ENCODE measurements around the gene SP4.

Gene SP4

GRCh38 chr7:21548491-21548890 is 120.6 kb downstream of the SP4 start:
- peaks cover 7% of the 10 kb centered on the region for H3K27me3 ChIP-seq (replicated peaks)
- in situ Hi-C loops (cut with HindIII; ENCODE audit: low pct_ligation_motif_present, low sequenced_read_pairs) = no loop called here
- H3K4me3 ChIP-seq (ENCODE audit: low read depth, low read length) = no peak overlapping the region
- H3K27ac ChIP-seq = no peak overlapping the region
- TF ChIP-seq CTCF (IDR thresholded peaks at IDR 0.05; ENCODE audit: low read depth, low read length, missing control alignments) = no peak
- no peak for DNase-seq
- H3K36me3 ChIP-seq (replicated peaks) = no peaks in the 10 kb centered on the region

GRCh38 chr7:21550076-21550475 is 122.2 kb downstream of the SP4 start:
- H3K27me3 ChIP-seq (replicated peaks) = no peaks in the 10 kb centered on the region
- no peak overlapping the region for H3K4me3 ChIP-seq (ENCODE audit: low read depth, low read length)
- no peaks in the 10 kb centered on the region for H3K36me3 ChIP-seq (replicated peaks)
- no peak for DNase-seq
- no peak overlapping the region for H3K27ac ChIP-seq
- no peak for TF ChIP-seq CTCF (IDR thresholded peaks at IDR 0.05; ENCODE audit: low read depth, low read length, missing control alignments)
- in situ Hi-C loops (cut with HindIII; ENCODE audit: low pct_ligation_motif_present, low sequenced_read_pairs) = no loop called here

GRCh38 chr7:21550821-21551531 is 123.1 kb downstream of the SP4 start:
- Histone ChIP-seq H3K36me3 (replicated peaks) (no peaks in the 10 kb centered on the region), H3K4me3 (ENCODE audit: low read depth, low read length) (no peak overlapping the region), H3K27me3 (replicated peaks) (no peaks in the 10 kb centered on the region), H3K27ac (no peak overlapping the region)
- in situ Hi-C loops (cut with HindIII; ENCODE audit: low pct_ligation_motif_present, low sequenced_read_pairs) = no loop called here
- DNase-seq = no peak
- no peak for TF ChIP-seq CTCF (IDR thresholded peaks at IDR 0.05; ENCODE audit: low read depth, low read length, missing control alignments)

GRCh38 chr7:21562385-21562784 is 134.5 kb downstream of the SP4 start:
- TF ChIP-seq CTCF (IDR thresholded peaks at IDR 0.05; ENCODE audit: low read depth, low read length, missing control alignments) = no peak
- in situ Hi-C loops (cut with HindIII; ENCODE audit: low pct_ligation_motif_present, low sequenced_read_pairs) = no loop called here
- no peaks in the 10 kb centered on the region for H3K36me3 ChIP-seq (replicated peaks)
- H3K4me3 ChIP-seq (ENCODE audit: low read depth, low read length) = no peak overlapping the region
- no peak overlapping the region for H3K27ac ChIP-seq
- no peaks in the 10 kb centered on the region for H3K27me3 ChIP-seq (replicated peaks)
- no peak for DNase-seq
